GM23338 (cell line): ENCODE data around the gene INPP4B. TPM values are rescaled to one million over a fixed set of nuclear protein-coding genes. Genes with fewer than 3 reads are reported as not detected.

Experiments used
- ATAC-seq: fragments of 200-7000 bp; cut with Tn5 transposase; 3 replicates; pipeline ENCODE4 v1.9.1; 2020
- DNase-seq: peaks from one replicate; pipeline ENCODE4 v3.0.0-alpha.2; 2015; ENCODE audit warnings: low spot score
- H2AFZ ChIP-seq: fragments of 200-600 bp; sonication (generic); 2 replicates; pipeline ENCODE4 v1.8.0; 2016; ENCODE audit warnings: antibody characterized with exemption, mild to moderate bottlenecking, moderate library complexity
- H3F3A ChIP-seq: fragments of 200-600 bp; sonication (generic); replicated peaks from 2 replicates; pipeline ENCODE4 v1.8.0; 2017; ENCODE audit warnings: antibody characterized with exemption, mixed run types, low read depth
- H3K27ac ChIP-seq: fragments of 200-600 bp; sonication (generic); 2 replicates; pipeline ENCODE4 v1.6.1; 2016; ENCODE audit warnings: low read depth
- H3K27me3 ChIP-seq: fragments of 200-600 bp; sonication (generic); 2 replicates; pipeline ENCODE4 v1.8.0; 2016; ENCODE audit warnings: mild to moderate bottlenecking, mixed run types, moderate library complexity; ENCODE audit not compliant: insufficient read depth
- H3K36me3 ChIP-seq: fragments of 200-600 bp; sonication (generic); 2 replicates; pipeline ENCODE4 v1.8.0; 2016; ENCODE audit warnings: mild to moderate bottlenecking; ENCODE audit not compliant: insufficient read depth
- H3K4me1 ChIP-seq: fragments of 200-600 bp; sonication (generic); 2 replicates; pipeline ENCODE4 v1.8.0; 2016; ENCODE audit warnings: mild to moderate bottlenecking, moderate library complexity; ENCODE audit not compliant: insufficient read depth
- H3K4me2 ChIP-seq: fragments of 200-600 bp; sonication (generic); 2 replicates; pipeline ENCODE4 v1.7.1; 2017; ENCODE audit warnings: mixed run types
- H3K4me3 ChIP-seq: fragments of 200-600 bp; sonication (generic); 2 replicates; pipeline ENCODE4 v1.6.1; 2016; ENCODE audit warnings: mixed run types
- H3K79me2 ChIP-seq: fragments of 200-600 bp; sonication (generic); replicated peaks from 2 replicates; pipeline ENCODE4 v1.8.0; 2017; ENCODE audit warnings: mild to moderate bottlenecking; ENCODE audit not compliant: insufficient read depth
- H3K9me2 ChIP-seq: fragments of 200-600 bp; sonication (generic); 2 replicates; pipeline ENCODE4 v1.8.0; 2017; ENCODE audit not compliant: insufficient read depth
- H4K20me1 ChIP-seq: fragments of 200-600 bp; sonication (generic); replicated peaks from 2 replicates; pipeline ENCODE4 v1.8.0; 2017; ENCODE audit warnings: mild to moderate bottlenecking; ENCODE audit not compliant: insufficient read depth
- H3K27ac Mint-ChIP-seq: 2 replicates; pipeline ENCODE4 v1.8.0; 2020; ENCODE audit warnings: inconsistent platforms, mild to moderate bottlenecking, moderate library complexity, mixed read lengths
- H3K27me3 Mint-ChIP-seq: 3 replicates; pipeline ENCODE4 v1.8.0; 2022; ENCODE audit warnings: low read depth, mild to moderate bottlenecking, moderate library complexity, mixed read lengths, inconsistent platforms; ENCODE audit not compliant: insufficient read depth, poor library complexity
- H3K36me3 Mint-ChIP-seq: 3 replicates; pipeline ENCODE4 v1.8.0; 2021; ENCODE audit warnings: low read depth, mild to moderate bottlenecking, inconsistent platforms, moderate library complexity, mixed read lengths
- H3K4me1 Mint-ChIP-seq: 3 replicates; pipeline ENCODE4 v1.8.0; 2020; ENCODE audit warnings: mild to moderate bottlenecking, inconsistent platforms, mixed read lengths
- H3K4me3 Mint-ChIP-seq: 3 replicates; pipeline ENCODE4 v1.8.0; 2021; ENCODE audit warnings: moderate library complexity, mild to moderate bottlenecking, inconsistent platforms, mixed read lengths
- H3K9me3 Mint-ChIP-seq: 3 replicates; pipeline ENCODE4 v1.8.0; 2020; ENCODE audit warnings: moderate library complexity, mild to moderate bottlenecking, inconsistent platforms, mixed read lengths
- CREB1 ChIP-seq: fragments of 250-450 bp; sonication (Bioruptor Pico); IDR thresholded peaks from 2 replicates; pipeline ENCODE4 v1.5.0; 2020; ENCODE audit warnings: low read depth, mild to moderate bottlenecking, moderate library complexity
- EZH2 ChIP-seq: fragments of 200-600 bp; sonication (generic); IDR thresholded peaks from one replicate; pipeline ENCODE4 v1.8.0; 2017; ENCODE audit warnings: antibody characterized with exemption, mild to moderate bottlenecking, low read depth; ENCODE audit not compliant: unreplicated experiment
- EZH2phosphoT487 ChIP-seq: fragments of 200-600 bp; sonication (generic); IDR thresholded peaks from one replicate; pipeline ENCODE4 v1.8.1; 2018; ENCODE audit warnings: antibody characterized with exemption; ENCODE audit not compliant: unreplicated experiment
- JUNB ChIP-seq: IDR thresholded peaks from one replicate; pipeline ENCODE4 v1.6.1; 2016; ENCODE audit warnings: antibody characterized with exemption; ENCODE audit not compliant: unreplicated experiment
- NANOG ChIP-seq: IDR thresholded peaks from 2 replicates; pipeline ENCODE4 v1.6.1; 2016; ENCODE audit warnings: antibody characterized with exemption, borderline replicate concordance
- POLR2AphosphoS5 ChIP-seq: IDR thresholded peaks from 2 replicates; pipeline ENCODE4 v1.6.1; 2016; ENCODE audit warnings: antibody characterized with exemption, low read depth
- STAT1 ChIP-seq: IDR thresholded peaks from one replicate; pipeline ENCODE4 v1.6.1; 2016; ENCODE audit warnings: antibody characterized with exemption; ENCODE audit not compliant: unreplicated experiment
- ZNF114 ChIP-seq: fragments of 250-450 bp; sonication (Bioruptor Pico); IDR thresholded peaks from 2 replicates; pipeline ENCODE4 v1.5.0; 2020; ENCODE audit warnings: mild to moderate bottlenecking, moderate library complexity
- ZNF331 ChIP-seq: fragments of 250-450 bp; sonication (Bioruptor Pico); IDR thresholded peaks from 2 replicates; pipeline ENCODE4 v1.5.0; 2020; ENCODE audit warnings: low read depth, mild to moderate bottlenecking, moderate library complexity
- polyA plus RNA-seq: library from polyadenylated mRNA; unstranded; fragments of >200 nt; fragmentation: Nextera tagmentation; extraction: Ambion mirVana; gene quantifications from 2 replicates; pipeline ENCODE4 v1.2.1, GENCODE V29; 2016
- total RNA-seq: library from RNA; depleted of rRNA; stranded (reverse); fragments of >200 nt; shearing (Covaris generic); gene quantifications from 2 replicates; pipeline ENCODE4 v1.2.3, GENCODE V29; 2014
- TF ChIP-seq, protein P1 (sequence below), 2 experiments: fragments of 200-600 bp in 1 of 2; sonication (generic) in 1 of 2; conservative IDR thresholded peaks; 2 replicates each; pipeline versions ENCODE4 v1.5.1 to v1.6.1; 2016 to 2017; ENCODE audit warnings: antibody characterized with exemption in 2 of 2, low read depth in 2 of 2, mild to moderate bottlenecking in 2 of 2, moderate library complexity in 1 of 2
- TF ChIP-seq, protein P2 (sequence below): IDR thresholded peaks from one replicate; pipeline ENCODE4 v1.6.1; 2018; ENCODE audit warnings: antibody characterized with exemption; ENCODE audit not compliant: unreplicated experiment
- TF ChIP-seq, protein P3 (sequence below): fragments of 250-450 bp; sonication (Bioruptor Pico); IDR thresholded peaks from 2 replicates; pipeline ENCODE4 v1.5.0; 2020; ENCODE audit warnings: mild to moderate bottlenecking, moderate library complexity
- TF ChIP-seq, protein P4 (sequence below): IDR thresholded peaks from 2 replicates; pipeline ENCODE4 v1.6.1; 2016; ENCODE audit warnings: antibody characterized with exemption

Gene INPP4B
- total and polyA plus RNA-seq, 2 experiments from 2014 or later: 0.11 to 0.14 TPM

DNA sequence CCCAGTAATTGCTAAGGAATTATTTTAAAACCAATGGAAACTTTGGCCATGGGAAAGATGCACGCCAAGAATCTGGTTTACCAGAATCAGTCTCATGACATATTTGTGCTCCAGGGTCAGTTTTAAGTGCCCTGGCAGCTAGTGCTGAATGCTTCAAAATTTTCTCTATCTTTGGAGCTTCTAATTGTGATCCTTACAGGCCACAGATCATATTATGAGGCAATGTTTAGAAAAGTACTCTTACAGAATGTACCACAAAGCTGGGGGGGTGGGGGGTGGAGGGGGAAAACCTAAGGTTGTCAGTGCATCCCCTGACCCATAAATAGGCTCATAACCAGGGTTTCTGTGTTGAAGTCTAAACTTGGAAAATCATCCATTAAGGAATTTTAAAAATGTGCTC, 514.5 kb downstream of the INPP4B start:
- no peak for ATAC-seq

More for the DNA sequence above, 514.5 kb downstream of the INPP4B start:
- Histone ChIP-seq H3K36me3 (no peaks in the 10 kb centered on the region), H2AFZ (no peak overlapping the region), H3K4me1 (no peaks in the 10 kb centered on the region), H3K9me2 (no peaks in the 10 kb centered on the region), H3K27ac (no peak overlapping the region), H3K4me2 (no peak overlapping the region), H3F3A (no peaks in the 10 kb centered on the region), H3K27me3 (no peaks in the 10 kb centered on the region), H3K79me2 (no peaks in the 10 kb centered on the region), H3K4me3 (no peak overlapping the region), H4K20me1 (no peaks in the 10 kb centered on the region)
- DNase-seq: no peak
- Mint-ChIP-seq H3K9me3 (peaks cover 15% of the 10 kb centered on the region), H3K4me3 (no peak overlapping the region), H3K27ac (no peak overlapping the region), H3K36me3 (peaks cover 9% of the 10 kb centered on the region; the same call in 2 of the 3 replicates), H3K27me3 (no peaks in the 10 kb centered on the region), H3K4me1 (no peaks in the 10 kb centered on the region)
- TF ChIP-seq ZNF114 (CRISPR knock-in tag) (no peak), POLR2AphosphoS5 (no peak), JUNB (no peak), ZNF331 (no peak), EZH2 (no peak), NANOG (no peak), EZH2phosphoT487 (no peak), CREB1 (CRISPR knock-in tag) (no peak), STAT1 (no peak)
- TF ChIP-seq, protein P1, sequence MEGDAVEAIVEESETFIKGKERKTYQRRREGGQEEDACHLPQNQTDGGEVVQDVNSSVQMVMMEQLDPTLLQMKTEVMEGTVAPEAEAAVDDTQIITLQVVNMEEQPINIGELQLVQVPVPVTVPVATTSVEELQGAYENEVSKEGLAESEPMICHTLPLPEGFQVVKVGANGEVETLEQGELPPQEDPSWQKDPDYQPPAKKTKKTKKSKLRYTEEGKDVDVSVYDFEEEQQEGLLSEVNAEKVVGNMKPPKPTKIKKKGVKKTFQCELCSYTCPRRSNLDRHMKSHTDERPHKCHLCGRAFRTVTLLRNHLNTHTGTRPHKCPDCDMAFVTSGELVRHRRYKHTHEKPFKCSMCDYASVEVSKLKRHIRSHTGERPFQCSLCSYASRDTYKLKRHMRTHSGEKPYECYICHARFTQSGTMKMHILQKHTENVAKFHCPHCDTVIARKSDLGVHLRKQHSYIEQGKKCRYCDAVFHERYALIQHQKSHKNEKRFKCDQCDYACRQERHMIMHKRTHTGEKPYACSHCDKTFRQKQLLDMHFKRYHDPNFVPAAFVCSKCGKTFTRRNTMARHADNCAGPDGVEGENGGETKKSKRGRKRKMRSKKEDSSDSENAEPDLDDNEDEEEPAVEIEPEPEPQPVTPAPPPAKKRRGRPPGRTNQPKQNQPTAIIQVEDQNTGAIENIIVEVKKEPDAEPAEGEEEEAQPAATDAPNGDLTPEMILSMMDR (conservative IDR thresholded peaks at IDR 0.05; ENCODE audit: low read depth in 2 of 2): no peak
- TF ChIP-seq, protein P2, sequence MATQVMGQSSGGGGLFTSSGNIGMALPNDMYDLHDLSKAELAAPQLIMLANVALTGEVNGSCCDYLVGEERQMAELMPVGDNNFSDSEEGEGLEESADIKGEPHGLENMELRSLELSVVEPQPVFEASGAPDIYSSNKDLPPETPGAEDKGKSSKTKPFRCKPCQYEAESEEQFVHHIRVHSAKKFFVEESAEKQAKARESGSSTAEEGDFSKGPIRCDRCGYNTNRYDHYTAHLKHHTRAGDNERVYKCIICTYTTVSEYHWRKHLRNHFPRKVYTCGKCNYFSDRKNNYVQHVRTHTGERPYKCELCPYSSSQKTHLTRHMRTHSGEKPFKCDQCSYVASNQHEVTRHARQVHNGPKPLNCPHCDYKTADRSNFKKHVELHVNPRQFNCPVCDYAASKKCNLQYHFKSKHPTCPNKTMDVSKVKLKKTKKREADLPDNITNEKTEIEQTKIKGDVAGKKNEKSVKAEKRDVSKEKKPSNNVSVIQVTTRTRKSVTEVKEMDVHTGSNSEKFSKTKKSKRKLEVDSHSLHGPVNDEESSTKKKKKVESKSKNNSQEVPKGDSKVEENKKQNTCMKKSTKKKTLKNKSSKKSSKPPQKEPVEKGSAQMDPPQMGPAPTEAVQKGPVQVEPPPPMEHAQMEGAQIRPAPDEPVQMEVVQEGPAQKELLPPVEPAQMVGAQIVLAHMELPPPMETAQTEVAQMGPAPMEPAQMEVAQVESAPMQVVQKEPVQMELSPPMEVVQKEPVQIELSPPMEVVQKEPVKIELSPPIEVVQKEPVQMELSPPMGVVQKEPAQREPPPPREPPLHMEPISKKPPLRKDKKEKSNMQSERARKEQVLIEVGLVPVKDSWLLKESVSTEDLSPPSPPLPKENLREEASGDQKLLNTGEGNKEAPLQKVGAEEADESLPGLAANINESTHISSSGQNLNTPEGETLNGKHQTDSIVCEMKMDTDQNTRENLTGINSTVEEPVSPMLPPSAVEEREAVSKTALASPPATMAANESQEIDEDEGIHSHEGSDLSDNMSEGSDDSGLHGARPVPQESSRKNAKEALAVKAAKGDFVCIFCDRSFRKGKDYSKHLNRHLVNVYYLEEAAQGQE: no peak
- TF ChIP-seq, protein P3, sequence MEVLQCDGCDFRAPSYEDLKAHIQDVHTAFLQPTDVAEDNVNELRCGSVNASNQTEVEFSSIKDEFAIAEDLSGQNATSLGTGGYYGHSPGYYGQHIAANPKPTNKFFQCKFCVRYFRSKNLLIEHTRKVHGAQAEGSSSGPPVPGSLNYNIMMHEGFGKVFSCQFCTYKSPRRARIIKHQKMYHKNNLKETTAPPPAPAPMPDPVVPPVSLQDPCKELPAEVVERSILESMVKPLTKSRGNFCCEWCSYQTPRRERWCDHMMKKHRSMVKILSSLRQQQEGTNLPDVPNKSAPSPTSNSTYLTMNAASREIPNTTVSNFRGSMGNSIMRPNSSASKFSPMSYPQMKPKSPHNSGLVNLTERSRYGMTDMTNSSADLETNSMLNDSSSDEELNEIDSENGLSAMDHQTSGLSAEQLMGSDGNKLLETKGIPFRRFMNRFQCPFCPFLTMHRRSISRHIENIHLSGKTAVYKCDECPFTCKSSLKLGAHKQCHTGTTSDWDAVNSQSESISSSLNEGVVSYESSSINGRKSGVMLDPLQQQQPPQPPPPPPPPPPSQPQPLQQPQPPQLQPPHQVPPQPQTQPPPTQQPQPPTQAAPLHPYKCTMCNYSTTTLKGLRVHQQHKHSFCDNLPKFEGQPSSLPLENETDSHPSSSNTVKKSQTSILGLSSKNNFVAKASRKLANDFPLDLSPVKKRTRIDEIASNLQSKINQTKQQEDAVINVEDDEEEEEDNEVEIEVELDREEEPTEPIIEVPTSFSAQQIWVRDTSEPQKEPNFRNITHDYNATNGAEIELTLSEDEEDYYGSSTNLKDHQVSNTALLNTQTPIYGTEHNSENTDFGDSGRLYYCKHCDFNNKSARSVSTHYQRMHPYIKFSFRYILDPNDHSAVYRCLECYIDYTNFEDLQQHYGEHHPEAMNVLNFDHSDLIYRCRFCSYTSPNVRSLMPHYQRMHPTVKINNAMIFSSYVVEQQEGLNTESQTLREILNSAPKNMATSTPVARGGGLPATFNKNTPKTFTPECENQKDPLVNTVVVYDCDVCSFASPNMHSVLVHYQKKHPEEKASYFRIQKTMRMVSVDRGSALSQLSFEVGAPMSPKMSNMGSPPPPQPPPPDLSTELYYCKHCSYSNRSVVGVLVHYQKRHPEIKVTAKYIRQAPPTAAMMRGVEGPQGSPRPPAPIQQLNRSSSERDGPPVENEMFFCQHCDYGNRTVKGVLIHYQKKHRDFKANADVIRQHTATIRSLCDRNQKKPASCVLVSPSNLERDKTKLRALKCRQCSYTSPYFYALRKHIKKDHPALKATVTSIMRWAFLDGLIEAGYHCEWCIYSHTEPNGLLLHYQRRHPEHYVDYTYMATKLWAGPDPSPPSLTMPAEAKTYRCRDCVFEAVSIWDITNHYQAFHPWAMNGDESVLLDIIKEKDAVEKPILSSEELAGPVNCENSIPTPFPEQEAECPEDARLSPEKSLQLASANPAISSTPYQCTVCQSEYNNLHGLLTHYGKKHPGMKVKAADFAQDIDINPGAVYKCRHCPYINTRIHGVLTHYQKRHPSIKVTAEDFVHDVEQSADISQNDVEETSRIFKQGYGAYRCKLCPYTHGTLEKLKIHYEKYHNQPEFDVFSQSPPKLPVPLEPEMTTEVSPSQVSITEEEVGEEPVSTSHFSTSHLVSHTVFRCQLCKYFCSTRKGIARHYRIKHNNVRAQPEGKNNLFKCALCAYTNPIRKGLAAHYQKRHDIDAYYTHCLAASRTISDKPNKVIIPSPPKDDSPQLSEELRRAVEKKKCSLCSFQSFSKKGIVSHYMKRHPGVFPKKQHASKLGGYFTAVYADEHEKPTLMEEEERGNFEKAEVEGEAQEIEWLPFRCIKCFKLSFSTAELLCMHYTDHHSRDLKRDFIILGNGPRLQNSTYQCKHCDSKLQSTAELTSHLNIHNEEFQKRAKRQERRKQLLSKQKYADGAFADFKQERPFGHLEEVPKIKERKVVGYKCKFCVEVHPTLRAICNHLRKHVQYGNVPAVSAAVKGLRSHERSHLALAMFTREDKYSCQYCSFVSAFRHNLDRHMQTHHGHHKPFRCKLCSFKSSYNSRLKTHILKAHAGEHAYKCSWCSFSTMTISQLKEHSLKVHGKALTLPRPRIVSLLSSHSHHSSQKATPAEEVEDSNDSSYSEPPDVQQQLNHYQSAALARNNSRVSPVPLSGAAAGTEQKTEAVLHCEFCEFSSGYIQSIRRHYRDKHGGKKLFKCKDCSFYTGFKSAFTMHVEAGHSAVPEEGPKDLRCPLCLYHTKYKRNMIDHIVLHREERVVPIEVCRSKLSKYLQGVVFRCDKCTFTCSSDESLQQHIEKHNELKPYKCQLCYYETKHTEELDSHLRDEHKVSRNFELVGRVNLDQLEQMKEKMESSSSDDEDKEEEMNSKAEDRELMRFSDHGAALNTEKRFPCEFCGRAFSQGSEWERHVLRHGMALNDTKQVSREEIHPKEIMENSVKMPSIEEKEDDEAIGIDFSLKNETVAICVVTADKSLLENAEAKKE: no peak
- TF ChIP-seq, protein P4, sequence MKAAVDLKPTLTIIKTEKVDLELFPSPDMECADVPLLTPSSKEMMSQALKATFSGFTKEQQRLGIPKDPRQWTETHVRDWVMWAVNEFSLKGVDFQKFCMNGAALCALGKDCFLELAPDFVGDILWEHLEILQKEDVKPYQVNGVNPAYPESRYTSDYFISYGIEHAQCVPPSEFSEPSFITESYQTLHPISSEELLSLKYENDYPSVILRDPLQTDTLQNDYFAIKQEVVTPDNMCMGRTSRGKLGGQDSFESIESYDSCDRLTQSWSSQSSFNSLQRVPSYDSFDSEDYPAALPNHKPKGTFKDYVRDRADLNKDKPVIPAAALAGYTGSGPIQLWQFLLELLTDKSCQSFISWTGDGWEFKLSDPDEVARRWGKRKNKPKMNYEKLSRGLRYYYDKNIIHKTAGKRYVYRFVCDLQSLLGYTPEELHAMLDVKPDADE: no peak
